Globus pallidus (tissue), 1 donor: ENCODE data around the gene ZNF121.
"Not testable (repeated sequence)": the region's sequence is repeated elsewhere in the genome, so short reads cannot be mapped to it uniquely, and the experiment has no call there.

Experiments used
- DNase-seq: peaks from one replicate; pipeline ENCODE4 v3.0.0-alpha.2; 2015; ENCODE audit warnings: low spot score

The ZNF121 gene

DNA sequence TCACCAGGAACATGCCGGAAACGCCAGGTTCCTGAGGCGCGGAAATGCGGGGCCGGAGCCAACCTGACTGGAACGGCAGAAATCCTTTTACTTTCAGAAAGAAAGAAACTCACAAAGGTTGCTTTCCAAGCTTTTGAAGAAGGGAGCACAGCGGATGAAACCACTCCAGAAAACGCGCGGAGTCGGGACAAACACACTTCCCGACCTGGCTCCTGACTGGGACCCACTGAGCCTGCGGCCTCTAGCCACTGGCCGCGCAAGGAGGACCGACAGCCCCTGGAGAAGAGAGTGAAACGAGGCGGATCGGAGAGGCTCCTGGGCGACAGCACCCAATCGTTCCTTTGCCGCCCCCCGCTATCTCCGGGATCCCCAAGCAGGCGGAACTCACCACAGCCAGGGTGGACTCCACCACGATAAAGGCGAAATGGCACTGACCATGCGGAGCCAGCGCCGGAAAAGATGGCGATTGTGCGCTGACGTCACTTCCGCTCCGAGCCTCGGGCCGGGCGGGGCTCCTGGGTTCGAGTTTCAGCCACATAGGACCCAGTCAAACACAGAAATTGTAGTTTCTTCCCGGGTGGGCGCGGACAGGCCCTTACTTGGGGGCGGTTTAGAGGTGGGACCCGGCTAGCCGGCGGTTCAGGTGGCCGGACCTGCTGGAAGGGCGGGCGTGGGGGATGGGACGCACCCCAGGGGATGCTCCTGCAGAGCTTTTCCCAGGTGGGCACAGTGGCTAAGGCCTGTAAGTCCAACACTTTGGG, at the start of gene ZNF121:
TSS of gene ZNF121 (minus strand) at position 432 of the 761 bp plus-strand sequence. CDS start 16,407 bp downstream, outside the sequence.
- DNase-seq, result peak; percentile 82

DNA sequence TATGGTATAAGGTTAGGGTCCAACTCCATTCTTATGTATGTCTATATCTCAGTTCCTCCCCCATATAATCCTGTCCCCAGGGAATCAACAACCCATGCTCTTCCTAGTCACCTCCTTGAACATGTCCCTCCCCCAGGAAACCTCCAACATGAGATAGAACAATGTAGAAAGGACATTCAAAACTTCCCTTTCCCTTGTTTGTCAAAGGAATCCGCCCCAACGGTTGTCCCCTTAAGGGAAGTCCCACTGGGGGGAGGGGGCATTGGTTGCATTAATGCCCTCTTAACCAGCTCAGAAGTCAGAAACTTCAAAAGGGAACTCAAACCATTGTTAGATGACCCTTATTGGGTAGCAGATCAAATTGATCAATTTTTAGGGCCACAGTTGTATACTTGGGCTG, 43.6 kb upstream of the ZNF121 start:
- no peak for DNase-seq

DNA sequence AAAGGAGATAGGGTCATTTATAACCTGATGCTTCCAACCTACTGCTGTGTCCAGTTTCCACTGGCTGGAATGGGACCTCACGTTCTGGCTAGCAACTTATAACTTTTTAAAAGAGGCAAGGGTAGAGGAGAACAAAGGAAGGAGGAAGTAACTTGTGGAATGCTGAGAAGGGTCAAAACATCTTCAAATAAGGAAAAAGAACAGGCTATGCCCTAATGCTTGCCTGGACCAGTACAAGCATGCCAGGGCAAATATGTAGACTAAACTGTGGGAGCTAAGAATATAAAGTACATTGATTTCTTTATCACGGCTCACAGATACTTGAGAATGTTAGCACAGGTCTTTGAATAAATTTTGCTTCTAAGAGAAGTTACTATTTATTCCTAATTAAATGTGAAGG, 38.2 kb upstream of the ZNF121 start:
- no peak for DNase-seq

DNA sequence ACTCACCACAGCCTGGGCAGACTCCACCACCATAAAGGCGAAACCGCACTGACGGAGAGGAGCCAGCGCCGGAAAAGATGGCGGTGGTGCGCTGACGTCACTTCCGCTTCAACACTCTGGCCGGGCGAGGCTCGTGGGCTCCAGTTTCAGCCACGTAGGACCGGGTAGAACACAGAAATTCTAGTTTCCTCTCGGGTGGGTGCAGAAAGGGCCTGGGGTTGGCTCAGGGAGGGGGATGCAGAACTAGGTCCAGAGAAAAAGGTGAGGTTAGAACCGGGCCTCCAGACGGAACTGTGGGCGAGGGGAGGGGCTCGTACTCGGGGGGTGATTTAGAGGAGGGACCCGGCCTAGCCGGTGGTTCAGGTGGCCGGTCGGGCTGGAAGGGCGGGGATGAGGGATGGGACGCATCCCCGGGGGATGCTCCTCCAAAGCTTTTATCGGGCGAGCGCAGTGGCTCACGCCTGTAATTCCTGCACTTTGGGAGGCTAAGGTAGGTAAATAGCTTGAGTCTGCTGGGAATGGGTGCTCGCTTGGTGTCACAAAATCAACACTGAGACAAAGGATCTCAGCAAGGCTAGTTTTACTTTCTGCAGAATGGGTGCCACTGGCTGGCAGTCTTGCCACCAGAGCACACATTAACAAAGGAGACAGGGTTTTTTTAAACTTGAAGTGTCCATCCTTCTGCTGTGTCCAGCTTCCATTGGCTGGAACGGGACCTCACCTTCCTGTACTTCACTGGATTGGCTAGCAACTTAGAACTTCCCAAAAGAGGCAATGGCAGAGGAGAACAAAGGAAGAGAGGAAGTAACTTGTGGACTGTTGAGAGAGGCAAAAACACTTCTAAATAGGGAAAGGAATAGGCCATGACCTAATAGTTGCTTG, 37.1 kb upstream of the ZNF121 start, which contains the start of gene ZNF561:
TSS of gene ZNF561 (minus strand) at position 77 of the 882 bp plus-strand sequence. CDS start 1,776 bp downstream, outside the sequence.
- peak; percentile 86 for DNase-seq

DNA sequence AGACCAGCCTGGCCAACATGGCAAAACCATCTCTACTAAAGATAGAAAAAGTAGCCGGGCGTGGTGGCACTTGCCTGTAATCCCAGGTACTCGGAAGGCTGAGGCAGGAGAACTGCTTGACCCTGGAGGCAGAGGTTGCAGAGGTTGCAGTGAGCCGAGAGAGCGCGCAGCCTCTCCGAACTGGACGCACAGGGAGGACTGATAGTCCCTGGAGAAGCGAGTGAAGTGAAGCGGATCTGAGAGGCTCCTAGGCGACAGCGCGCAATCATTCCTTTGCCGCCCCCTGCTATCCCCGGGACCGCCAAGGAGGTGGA, 36.5 kb upstream of the ZNF121 start:
- no peak for DNase-seq

DNA sequence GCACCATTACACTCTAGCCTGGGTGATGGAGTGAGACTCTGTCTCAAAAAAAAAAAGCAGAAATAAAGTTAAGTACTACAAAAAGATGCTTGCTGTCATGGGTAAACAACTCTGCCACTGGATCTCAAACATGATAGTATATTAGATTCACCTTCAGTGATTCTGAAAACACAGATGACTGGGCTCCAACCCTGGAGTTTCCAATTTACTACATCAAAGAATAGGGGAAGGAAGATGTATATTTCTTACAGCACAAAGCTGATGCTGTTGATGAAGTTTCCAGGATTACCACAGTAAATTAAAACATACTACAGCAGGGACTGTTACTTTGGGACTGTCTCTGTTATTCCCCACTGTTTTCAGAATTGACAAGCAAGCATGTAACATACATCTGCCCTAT, 31.5 kb upstream of the ZNF121 start:
- DNase-seq, result no peak

DNA sequence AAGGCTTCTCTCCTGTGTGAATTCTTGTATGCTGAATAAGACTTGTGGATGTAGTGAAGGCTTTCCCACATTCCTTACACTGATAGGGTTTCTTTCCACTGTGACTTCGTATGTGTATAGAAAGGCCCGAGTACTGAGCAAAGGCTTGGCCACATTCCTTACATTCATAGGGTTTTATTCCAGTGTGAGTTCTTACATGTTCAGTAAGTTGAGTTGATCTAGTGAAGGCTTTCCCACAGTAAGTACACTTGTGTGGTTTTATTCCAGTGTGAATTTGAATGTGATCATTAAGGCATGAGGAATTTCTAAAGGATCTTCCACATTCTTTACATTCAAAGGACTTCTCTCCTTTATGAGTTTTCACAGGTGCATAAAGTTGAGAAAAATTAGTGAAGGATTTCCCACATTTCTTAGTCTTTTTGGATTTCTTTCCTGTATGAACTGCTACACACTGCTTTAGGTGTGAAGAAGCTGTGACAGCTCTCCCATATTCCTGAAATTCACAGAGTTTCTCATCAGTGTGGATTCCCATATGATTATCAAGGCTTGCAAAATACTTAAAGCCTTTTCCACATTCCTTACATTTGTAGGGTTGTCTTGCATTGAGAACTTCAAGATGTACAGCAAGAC, 26.3 kb upstream of the ZNF121 start:
- DNase-seq, result no peak

DNA sequence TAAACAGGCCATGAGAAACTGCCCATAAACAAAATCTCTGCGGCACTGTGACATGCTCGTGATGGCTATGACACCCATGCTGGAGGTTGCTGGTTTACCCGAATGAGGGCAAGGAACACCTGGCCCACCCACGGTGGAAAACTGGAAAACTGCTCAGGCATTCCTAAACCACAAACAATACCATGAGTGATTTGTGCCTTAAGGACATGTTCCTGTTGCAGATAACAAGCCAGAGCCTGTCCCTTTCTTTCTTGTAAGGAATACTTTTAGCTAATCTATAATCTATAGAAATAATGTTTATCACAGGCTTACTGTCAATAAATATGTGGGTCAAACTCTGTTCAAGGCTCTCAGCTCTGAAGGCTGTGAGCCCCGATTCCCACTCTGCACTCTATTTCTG, 24.6 kb upstream of the ZNF121 start:
- no peak for DNase-seq

DNA sequence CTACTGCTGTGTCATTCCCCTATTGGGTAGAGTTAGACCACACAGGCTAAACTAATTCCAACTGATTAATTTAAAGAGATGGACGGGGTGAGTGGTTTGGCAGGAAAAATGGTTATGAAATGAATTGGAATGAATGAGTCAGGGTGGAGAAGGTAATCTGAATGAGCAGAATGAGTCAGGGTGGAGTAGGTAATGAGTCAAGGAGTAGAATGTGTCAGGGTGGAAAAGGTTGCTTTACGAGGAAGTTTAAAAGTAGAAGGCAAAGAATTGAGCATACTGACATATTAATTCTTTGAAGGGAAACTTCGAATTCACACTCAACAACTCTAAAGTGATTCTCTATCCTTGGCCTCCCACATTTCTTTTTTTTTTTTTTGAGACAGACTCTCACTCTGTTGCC, 12.7 kb upstream of the ZNF121 start:
- DNase-seq, result no peak

DNA sequence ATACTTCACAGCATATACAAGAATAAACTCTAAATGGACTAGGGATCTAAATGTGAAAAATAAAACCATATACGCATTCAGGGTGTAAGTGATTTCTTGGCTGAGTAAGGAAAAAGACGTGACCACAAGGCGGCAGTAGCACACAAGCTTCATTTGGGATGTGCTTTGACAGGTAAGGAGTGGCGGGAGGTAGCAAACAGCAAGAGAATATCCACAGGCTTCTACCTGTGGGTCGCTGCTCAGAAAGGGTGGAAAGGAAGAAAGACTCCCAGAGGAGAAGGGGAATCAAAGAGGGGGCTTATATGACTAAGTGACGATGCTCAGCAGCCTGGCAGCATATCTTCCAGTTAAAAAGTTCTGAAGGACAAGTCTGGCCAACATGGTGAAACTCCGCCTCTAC, 2.5 kb upstream of the ZNF121 start:
- DNase-seq, result peak; percentile 31

DNA sequence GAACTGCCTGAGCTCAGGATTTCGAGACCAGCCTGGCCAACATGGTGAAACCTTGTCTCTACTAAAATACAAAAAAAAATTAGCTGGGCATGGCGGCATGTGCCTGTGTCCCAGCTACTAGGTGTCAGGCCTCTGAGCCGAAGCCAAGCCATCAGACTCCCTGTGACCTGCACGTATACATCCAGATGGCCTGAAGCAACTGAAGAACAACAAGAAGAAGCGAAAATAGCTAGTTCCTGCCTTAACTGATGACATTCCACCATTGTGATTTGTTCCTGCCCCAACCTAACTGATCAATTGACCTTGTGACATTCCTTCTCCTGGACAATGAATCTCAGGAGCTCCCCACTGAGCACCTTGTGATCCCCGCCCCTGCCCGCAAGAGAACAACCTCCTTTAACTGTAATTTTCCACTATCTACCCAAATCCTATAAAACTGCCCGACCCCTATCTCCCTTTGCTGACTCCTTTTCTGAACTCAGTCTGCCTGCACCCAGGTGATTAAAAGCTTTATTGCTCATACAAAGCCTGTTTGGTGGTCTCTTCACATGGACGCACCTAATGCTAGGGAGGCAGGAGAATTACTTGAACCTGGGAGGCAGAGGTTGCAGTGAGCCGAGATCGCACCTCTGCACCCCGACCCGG, 2.1 kb downstream of the ZNF121 start:
- DNase-seq, result not testable (repeated sequence)

DNA sequence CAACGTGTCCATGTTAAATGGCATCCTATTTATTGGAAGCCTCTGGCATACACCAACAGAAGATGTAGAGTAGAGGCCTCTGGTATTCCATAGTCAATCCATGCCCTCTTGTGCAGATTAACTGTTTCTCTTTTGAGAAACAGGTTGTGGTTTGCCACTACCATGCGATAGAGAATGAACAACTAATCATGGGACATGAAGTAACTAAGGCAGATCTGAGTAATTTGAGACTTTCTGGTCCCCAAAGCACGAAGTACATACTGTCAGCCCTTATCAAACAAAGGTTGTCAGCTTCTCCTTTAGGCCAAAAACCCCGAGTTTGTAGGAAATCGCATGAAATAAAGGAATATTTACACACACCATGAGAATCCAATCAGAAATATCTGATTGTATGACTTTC, 3.6 kb downstream of the ZNF121 start:
- DNase-seq, result no peak

DNA sequence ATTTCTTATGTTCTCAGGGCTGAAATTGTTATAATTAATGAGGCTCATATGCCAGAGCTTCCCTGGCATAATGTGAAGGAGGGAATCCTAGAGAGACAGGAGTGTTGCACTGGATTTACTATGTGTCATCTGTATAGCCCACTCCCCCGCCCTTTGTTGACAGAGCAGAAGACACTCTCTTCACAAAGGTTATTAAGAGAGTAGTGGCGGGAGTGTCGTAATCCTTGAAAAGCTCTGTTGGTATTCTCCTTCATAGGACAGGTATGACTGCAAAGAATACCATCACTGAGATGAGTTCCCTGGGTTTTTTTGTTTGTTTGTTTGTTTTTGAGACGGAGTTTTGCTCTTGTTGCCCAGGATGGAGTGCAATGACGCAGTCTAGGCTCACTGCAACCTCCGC, 14.0 kb downstream of the ZNF121 start:
- no peak for DNase-seq

DNA sequence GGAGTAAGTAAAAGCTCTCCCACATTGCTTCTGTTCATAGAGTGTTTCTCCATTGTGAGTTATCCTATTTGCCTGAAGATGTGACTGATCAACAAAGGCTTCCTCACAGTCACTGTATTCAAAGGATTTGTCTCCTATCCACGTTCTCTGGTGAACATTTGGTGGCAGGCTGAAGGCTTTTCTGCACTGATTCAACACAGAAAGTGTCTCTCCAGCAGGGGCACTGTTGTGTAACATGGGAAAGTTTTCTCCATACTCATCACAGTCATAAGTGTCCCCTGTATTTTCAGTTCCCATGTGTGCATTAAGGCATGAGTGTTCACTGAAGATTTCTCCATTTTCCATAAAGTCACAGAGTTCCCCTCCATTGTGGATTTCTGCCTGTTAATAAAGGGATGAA, 17.6 kb downstream of the ZNF121 start:
- DNase-seq, result no peak

DNA sequence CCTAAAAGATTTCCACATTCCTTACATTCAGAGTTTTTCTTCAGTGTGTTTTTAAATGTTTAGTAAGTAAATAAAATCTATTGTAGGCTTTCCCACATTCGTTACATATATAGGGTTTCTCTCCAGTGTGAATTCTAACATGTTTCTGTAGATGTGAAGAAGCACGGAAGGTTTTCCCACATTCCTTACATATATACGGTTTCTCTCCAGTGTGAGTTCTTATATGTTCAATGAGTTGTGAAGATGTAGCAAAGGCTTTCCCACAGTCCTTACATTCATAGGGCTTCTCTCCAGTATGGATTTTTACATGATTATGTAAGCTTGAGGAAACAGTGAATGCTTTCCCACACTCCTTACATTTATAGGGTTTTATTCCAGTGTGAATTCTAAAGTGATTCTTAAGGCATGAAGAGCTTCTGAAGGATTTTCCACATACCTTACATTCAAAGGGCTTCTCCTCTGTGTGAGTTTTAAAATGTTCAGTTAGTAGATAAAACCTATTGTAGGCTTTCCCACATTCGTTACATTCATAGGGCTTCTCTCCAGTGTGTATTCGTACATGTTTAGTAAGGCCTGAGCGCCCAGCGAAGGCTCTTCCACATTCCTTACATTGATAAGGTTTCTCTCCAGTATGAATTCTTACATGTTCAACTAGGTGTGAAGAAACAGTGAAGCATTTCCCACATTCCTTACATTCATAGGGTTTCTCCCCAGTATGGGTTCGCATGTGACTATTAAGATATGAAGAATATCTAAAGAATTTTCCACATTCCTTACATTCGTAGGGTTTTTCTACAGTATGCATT, 18.2 kb downstream of the ZNF121 start:
- no peak for DNase-seq

DNA sequence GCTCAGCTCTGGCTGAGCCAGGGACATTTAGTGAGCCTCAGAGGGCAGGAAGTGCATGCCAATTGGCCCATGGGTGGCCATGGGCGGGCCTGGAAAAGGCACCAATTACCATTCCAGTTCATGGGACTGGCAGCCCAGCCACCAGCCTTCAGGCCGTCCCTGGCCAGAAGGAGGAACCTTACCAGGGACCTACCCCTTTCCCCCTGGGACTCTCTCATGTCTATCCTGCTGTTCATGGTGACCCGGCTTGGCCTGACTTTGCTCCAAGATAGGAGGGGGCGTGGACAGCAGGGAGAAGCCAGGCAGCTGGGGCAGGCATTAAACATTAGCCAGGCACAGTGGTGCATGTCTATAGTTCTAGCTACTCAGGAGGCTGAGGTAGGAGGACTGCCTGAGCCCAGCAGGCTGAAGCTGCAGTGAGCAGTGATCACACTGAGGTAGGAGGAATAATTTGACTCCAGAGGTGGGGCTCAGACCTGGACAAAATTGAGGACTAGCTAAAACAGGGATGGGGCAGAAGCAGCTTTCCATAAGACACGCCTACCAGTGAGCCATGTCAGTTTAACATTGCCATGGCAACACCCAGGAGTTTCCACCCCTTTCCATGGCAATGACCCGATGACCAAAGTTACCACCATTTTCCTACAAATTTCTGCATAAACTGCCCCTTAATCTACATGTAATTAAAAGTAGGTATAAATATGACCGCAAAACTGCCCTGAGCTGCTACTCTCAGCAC, 31.6 kb downstream of the ZNF121 start:
- DNase-seq, result no peak

DNA sequence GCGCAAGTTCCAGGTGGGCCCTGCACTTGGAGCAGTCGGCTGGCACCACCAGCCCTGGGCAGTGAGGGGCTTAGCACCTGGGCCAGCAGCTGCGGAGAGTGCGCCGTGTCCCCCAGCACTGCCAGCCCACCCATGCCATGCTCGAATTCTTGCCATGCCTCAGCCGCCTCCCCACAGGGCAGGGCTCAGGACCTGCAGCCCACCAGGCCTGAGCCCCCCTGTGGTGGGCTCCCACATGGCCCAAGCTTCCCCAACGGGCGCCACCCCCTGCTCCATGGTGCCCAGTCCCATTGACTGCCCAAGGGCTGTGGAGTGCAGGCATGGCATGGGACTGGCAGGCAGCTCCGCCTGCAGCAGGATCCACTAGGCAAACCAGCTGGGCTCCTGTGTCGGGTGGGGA, 36.4 kb downstream of the ZNF121 start:
- DNase-seq, result no peak

DNA sequence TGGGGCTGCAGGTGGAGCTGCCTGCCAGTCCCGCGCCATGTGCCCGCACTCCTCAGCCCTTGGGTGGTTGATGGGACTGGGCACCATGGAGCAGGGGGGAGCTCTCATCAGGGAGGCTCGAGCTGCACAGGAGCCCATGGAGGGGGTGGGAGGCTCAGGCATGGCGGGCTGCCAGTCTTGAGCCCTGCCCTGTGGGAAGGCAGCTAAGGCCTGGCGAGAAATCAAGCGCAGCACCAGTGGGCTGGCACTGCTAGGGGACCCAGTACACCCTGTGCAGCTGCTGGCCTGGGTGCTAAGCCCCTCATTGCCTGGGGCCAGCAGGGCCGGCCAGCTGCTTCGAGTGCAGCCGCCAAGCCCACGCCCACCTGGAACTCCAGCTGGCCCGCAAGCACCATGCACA, 43.0 kb downstream of the ZNF121 start:
- not testable (repeated sequence) for DNase-seq

DNA sequence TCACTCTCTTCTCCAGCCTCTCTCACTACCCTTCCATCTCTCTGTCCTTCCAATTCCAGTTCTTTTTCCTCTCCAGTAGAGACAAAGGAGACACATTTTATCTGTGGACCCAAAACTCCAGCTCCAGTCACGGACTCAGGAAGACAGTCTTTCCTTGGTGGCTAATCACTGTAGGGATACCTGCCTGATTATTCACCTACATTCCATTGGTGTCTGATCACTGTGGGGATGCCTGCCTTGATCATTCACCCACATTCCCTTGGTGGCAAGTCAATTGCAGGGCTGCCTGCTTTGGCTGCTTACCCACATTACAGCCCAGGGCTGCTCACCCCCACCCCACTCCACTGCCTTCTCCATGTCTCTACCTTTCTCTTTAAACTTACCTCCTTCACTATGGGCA, 44.4 kb downstream of the ZNF121 start:
- not testable (repeated sequence) for DNase-seq

DNA sequence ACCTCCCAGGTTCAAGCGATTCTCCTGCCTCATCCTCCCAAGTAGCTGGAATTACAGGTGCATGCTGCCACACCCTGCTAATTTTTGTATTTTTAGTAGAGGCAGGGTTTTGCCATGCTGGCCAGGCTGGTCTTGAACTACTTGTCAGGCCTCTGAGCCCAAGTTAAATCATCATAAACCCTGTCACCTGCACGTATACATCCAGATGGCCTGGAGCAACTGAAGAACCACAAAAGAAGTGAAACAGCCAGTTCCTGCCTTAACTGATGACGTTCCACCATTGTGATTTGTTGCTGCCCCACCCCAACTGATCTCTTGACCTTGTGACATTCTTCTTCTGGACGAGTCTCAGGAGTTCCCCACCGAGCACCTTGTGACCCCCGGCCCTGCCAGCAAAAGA, 45.1 kb downstream of the ZNF121 start:
- not testable (repeated sequence) for DNase-seq
